GM21423 (cell line): ENCODE results near the gene RAB3A.
"Not testable (repeated sequence)": the region's sequence is repeated elsewhere in the genome, so short reads cannot be mapped to it uniquely, and the experiment has no call there.

Experiments
- ATAC-seq: cut with Tn5 transposase; IDR thresholded peaks from one replicate; pipeline ENCODE4 v1.9.1; 2021; ENCODE audit warnings: mild to moderate bottlenecking, moderate library complexity; ENCODE audit not compliant: unreplicated experiment

Gene RAB3A

DNA sequence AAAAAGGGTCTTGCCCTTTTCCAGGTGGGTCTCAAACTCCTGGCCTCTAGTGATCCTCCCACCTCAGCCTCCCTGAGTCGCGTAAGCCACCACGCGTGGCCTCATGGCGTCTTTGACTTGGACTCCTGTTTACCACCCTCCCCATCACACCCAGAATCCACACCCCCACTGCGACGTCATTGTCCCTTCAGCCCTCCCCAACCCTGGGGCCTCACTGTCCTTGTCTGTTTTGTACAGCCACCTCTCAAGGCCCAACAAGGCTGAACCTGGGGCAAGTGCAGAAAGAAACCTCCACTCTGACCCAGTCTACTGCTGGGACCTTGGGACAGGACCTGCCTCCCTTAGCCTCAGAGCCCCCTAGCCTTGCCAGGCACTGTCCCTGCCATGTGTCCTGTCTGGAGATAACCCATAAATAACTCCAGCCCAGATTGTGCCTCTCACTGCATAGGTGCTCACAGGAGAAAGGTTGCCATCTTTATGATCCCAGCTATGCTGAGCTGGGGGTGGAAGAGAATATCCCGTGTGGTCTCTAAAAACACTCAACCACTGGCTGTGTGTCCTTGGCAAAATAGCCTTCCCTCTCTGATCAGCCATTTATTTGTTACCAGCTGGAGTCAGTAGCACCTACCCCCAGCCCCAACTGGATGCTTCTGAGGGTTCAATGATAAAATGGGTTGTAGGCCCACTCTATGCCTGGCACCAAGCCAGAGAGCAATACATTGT is 32.1 kb downstream of the RAB3A start:
- no peak for ATAC-seq

DNA sequence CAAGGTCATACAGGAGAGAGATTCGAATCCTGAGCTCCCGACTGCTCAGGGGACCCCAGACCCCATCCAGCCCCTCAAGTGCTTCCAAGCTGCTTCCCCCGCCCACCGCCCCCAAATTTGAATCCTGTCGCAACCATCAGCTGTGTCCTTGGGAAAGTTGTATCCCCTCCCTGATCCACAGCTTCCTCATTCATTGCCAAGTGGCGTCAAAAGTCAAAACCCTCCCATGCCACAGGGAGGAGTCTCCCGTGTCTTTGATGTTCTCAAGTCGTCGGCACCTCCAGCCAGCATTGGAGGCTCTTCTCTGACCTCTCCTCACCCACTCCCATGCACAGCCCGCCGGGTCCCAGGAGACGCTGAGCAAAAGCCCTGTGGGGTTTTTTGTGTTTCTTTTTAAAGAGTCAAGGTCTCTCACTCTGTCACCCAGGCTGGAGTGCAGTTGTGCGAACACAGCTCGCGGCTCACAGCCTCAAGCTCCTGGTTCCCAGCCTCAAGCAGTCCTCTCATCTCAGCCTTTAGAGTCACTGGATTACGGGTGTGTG is 33.1 kb downstream of the RAB3A start:
- no peak for ATAC-seq

DNA sequence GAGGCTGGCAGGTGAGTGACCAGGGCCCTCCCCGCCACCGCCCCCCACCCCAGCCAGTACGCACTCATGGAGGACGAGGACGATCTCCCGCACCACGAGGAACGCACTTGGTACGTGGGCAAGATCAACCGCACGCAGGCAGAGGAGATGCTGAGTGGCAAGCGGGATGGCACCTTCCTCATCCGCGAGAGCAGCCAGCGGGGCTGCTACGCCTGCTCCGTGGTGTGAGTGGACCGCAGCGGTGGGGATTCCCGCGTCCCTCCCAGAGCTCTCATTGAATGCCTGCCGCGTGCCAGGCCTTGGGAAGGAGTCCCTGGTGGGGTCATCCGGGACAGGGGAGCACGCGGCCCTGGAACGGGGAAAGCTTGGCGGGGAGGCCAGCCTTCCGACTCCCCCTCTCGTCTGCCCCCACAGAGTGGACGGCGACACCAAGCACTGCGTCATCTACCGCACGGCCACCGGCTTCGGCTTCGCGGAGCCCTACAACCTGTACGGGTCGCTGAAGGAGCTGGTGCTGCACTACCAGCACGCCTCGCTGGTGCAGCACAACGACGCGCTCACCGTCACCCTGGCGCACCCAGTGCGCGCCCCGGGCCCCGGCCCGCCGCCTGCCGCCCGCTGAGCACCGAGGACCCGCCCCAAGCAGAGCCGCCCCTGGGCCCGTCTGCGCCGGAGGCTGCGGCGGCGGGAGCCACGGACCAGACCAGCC is 35.0 kb downstream of the RAB3A start:
- ATAC-seq = no peak

DNA sequence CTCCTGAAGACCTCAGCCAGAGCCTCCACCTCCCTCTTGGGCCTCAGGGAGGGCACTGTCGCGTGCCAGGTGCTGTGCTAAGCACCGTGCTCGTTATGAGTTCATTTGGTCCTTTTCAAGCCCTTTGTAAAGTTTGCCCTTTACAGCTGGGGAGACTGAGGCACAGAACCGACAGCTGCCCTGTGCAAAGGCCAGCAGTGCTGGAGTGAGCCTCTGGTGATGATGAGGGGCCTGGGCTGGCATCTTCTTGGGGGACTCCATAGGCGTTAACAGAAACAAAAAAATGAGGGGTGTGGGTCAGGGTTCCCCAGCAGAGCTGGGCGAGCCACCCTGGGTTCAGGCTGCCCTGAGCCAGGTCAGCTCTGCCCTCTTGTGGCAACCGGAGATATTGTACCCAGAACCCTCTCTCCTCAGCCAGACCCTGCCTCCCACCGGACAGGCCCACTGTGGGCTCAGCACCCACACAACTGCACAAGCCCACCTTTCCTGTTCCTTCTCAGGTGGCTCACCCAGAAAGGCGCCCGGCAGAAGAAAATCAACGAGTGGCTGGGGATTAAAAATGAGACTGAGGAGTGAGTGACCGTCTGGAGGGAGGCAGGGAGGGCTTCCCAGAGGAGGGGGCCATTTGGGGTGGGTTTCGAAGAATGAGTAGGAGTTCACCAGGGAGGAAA is 35.7 kb downstream of the RAB3A start:
- ATAC-seq = no peak

DNA sequence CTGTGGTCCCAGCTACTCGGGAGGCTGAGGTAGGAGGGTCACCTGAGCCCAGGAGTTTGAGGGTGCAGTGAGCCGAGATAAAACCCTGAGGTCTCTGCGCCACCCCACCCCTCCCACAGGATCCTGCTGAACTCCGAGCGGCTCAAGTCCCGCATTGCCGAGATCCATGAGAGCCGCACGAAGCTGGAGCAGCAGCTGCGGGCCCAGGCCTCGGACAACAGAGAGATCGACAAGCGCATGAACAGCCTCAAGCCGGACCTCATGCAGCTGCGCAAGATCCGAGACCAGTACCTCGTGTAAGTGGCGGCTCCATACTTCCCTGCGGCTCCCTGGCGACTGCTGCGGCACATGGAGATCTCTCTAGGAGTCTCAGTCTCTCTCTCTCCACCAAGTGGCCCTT is 36.8 kb downstream of the RAB3A start:
- ATAC-seq = no peak

DNA sequence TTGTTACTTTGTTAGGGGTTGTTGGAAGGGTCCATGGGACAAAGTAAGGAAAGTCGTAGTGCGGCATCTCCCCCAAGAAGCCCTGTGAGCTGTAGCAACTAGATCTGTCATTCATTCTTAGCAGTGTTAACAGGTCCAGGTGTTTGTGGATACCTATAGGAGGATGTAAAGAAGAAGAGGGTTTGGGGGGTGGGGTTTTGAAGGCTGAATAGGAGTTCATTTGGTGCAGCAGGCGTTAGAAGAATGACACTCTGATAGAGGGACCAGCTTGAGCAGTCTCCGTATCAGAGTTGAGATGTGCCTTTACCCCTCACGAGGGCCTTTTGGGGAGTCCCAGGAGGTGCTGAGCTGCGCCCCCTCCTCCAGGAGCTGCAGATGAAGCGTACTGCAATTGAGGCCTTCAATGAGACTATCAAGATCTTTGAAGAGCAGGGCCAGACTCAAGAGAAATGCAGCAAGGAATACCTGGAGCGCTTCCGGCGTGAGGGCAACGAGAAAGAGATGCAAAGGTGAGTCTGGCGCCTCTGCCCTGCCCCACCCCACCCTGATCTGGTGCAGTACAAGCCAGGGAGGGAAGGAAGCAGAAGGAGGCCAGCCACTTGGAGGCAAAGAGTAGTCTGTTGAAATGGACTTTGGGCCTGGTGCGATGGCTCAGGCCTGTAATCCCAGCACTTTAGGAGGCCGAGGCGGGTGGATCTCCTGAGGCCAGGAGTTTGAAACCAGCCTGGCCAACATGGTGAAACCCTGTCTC is 37.9 kb downstream of the RAB3A start:
- ATAC-seq = no peak

DNA sequence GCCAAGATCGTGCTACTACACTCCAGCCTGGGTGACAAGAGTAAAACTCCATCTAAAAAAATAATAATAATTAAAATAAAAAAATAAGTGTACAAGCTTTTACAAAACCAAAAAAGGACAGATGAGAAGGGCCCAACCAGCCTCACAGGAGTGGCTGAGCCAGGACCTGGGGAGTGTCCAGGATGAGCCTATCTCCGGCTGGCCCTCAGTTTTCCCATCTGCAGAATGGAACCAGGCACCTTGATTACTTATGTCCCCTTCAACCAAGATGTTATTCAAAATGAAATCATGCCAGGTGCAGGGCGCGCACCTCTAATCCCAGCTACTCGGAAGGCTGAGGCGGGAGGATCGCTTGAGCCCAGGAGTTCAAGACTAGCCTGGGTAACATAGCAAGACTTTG is 39.8 kb downstream of the RAB3A start:
- no peak for ATAC-seq

DNA sequence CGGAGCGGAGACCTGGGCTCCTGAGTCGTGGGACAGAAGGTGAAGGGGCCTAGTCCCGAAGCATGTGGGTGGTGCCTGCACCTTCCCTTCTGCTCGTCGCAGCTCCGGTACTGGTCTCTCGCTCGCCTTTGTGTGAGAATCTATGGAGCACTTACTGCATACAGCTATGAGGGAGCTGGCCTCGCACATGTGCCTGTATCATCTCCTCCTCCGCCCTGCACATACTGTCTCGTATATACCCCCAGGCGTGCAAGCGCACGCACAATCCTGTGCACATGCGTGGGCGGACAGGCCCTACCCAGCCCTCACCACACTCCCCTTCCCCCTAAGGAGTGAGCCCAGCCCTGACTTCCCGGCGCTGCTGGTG is 42.2 kb downstream of the RAB3A start:
- no peak for ATAC-seq

DNA sequence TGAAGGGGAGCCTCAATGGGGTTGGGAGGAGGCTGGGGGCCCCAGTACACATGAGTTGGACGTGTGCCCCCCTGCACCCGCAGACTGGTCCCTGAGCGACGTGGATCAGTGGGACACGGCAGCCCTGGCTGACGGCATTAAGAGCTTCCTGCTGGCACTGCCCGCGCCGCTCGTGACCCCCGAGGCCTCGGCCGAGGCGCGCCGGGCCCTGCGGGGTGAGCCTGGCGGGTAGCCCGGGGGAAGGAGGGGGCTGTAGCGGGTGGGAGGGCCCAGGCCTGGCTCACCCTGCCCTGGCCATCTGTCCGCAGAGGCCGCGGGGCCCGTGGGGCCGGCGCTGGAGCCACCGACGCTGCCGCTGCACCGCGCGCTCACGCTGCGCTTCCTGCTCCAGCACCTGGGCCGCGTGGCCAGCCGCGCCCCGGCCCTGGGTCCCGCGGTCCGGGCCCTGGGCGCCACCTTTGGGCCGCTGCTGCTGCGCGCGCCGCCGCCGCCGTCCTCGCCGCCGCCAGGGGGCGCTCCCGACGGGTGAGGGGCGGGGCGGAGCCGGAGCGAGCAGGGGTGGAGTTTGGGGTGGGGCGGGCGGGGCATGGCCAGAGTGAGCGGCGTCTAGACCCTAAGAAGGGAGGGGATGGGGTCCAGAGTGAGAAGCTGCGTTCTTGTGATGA is 42.7 kb downstream of the RAB3A start:
- peak; percentile 65 for ATAC-seq

DNA sequence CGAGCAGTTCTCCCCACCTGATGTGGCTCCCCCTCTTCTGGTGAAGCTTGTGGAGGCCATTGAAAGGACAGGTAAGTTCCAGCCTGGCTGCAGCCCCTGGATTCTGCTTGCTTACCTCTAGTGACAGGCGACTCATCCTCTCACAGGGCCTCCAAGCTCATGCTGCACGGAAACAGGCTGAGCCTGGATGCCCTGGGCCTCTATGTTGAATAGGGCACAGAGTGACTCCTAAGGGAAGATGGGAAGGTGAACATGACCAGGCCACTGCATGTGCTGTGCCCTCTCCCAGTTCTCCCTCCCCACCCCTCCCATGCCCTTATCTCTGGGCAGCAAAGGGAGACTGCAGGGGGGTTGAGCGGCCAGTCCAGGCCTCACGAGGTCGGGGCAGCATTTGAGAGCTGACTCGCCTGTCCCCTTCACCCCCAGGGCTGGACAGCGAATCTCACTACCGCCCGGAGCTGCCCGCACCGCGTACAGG is 43.3 kb downstream of the RAB3A start:
- no peak for ATAC-seq

DNA sequence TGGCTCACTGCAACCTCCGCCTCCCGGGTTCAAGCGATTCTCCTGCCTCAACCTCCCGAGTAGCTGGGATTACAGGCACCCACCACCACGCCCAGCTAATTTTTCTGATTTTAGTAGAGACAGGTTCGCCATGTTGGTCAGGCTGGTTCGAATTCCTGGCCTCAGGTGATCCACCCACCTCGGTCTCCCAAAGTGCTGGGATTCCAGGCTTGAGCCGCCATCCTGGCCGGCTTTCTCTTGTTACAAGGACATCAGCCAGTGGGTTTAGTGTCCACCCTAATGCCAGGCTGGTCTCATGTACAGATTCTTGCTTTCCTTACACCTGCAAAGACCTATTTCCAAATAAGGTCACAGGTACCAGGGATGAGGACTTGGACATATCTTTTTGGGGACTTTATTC is 44.0 kb downstream of the RAB3A start:
- no peak for ATAC-seq

DNA sequence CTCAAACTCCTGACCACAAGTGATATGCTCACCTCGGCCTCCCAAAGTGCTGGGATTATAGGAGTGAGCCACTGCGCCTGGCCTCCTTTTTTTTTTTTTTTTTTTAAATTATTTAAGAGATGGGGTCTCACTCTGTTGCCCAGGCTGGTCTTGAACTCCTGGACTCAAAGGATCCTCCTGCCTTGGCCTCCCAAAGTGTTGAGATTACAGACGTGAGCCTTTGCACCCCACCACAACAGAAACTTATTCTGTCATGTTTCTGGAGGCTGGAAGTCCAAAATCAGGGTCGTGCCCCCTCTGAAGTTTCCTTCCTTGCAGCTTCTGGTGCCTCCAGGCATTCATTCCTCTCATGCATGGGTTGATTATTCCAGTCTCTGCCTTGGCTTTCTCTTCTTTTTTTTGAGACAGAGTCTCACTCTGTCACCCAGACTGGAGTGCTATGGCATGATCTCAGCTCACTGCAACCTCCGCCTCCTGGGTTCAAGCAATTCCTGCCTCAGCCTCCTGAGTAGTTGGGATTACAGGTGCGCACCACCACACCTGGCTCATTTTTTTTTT is 44.7 kb downstream of the RAB3A start:
- ATAC-seq = not testable (repeated sequence)

DNA sequence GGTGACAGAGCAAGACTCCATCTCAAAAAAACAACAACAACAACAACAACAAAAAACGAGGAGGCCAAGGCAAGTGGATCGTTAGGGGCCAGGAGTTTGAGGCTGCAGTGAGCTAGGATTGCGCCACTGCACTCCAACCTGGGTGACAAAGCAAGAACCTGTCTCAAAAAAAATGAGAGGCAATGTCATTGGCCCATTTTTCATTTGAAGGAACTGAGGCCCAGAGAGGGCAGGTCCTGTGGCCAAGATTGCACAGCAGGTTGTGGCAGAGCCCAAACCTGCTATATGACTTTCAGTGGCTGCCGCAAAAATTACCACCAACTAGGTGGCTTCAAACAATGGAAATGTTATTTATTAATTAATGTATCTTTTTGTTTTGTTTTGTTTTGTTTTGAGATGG is 45.4 kb downstream of the RAB3A start:
- ATAC-seq = no peak

DNA sequence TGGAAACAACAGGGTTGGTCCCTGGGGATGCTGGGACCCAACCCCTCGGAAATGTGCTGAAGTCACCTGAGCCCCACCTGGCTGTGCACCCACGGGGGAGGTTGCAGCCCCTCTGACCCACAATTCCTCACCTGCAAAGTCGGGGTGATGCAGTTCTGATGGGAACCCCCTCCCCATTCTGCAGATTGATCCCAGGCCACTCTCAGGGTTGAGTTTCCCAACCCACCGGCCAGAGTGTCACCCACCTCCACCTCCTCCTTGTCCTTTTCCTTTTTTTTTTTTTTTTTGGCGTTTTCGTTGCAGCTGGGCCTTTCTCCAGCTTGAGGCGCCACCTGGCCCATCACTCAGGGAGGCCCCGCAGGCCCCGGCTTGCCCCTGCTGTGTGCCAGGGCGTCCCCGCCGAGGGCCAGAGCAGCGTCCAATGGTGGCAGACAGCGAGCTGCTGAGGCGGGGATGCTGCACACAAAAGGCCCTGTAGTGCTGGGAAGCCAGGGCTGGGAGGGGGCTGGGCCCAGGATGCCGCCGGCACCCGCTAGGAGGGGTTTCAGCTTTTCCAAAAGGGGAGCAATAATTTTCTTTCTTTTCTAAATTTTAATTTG is 46.3 kb downstream of the RAB3A start:
- no peak for ATAC-seq

DNA sequence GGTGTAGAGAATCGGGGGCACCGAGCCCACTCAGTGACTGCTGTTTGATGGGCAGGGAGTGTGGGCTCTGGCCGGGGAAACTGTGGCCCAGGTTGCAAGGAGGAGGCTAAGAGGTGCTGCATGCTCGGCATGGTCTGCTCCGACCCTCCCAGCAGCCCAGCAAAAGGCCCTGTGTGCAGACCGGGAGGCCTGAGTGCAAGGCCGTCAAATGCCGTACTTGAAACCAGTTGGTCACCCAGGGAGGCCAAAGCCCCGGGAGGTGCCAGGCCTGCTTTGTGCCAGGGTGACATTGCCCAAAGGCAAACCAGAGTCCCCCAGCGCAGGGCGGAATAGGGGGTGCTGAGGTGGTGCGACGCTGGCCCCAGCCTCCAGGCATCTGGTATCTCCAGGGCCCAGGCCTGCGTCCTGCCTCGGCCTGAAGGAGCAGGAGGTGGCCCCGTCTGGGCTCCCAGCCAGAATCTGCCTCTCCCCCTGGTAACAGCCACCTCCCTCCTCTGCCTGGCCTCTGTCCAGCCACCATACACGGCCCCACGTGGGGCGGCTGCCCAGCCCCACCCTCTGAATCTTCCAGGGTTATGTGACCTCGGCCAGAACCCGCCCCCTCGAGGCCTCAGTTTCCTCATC is 46.9 kb downstream of the RAB3A start:
- no peak for ATAC-seq

DNA sequence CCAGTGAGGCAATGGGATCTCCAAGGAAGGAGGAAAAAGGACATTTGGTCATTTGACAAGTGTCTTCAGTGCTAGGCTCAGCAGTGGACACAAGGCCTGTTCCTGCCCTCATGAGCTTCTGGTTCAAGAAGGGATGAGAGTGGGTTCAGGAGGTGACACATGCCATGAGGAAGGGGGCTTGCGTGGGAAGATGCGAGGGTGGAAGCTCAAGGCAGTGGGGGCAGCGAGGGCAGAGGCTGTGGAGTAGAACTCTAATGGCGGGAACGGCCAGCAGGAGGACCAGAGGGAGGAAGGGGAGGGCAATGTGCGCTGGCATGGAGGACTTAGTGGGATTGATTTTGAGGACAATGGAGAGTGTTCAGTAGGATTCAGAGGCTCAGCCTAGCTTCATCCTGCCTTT is 47.6 kb downstream of the RAB3A start:
- no peak for ATAC-seq

DNA sequence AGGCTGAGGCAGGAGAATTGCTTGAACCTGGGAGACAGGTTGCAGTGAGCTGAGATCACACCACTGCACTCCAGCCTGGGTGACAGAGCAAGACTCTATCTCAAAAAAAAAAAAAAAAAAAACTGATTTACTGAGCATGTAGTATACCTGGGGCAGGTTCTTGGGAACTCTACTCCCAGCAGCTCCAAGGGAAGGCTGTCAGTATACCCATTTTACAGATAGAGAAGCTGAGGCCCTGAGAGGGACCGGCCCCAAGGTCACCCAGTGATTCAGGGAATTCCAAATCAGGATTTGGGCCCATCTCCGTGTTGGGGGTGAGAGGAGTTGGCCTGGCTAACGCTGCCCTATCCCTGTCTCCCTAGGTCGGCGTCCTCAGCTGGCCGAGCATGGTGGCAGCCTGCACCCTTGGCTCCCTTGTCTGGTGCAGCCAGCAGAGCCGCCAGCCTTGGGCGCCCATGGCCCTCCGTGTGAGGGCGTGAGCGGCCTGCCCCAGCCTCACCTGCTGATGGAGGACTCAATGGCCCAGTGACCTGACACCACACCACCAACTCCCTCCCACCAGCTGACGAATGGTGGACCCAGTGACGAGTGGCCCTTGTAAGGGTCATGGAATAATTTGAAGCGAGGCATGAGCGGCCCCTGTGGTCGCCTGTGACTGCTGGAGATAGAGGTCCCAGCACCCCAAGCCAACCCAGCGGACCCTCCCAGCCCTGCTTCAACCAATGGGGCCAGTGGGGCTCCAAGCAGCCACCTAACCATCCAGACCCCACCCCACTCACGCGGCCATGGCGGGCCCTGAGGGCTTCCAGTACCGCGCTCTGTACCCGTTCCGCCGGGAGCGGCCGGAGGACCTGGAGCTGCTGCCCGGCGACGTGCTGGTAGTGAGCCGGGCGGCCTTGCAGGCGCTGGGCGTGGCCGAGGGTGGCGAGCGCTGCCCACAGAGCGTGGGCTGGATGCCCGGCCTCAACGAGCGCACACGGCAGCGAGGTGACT is 48.5 kb downstream of the RAB3A start:
- ATAC-seq = no peak

DNA sequence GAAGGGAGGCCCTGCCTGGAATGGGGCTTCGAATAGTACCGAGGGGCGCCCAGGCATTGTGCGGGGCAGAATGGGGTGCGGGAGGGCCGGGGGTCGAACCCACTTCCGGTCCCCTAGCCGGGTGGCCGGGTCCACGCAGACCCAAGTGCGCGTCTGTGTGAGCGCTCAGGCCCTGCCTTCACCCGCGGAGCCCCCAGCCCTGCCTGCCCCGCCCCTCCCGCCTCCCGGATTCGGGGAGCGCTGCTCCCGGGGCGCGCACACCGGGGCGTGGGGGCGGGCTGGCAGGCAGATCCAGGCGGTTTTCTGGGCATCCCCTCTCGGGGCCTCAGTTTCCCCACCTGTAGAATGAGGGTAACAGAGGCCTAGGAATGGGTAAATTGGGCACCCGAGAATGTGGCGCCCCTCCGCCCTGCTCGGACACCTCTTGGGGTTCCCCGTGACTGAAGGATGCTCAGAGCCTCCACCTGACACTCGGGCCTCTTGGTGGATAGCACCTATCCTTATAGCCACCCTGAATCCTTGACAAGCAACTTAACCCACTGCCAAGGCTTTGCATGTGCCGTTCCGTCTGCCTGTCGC is 50.2 kb downstream of the RAB3A start:
- no peak for ATAC-seq
